ENCODE results near the gene ZFHX3.

GRCh38 chr16:73058221-73058615, 10.3 kb upstream of the ZFHX3 start:
- TF ChIP-seq ZNF780A (CRISPR knock-in tag; IDR thresholded peaks at IDR 0.05) = no peak
- TF ChIP-seq ZNF318 (IDR thresholded peaks at IDR 0.05; ENCODE audit: borderline replicate concordance in 1 of 2, low read depth in 1 of 2) = no peak
- no peak for TF ChIP-seq POLR2AphosphoS5 (IDR thresholded peaks at IDR 0.05; ENCODE audit: control insufficient read depth, insufficient read depth, low read depth, low read length)
- no peak for TF ChIP-seq PYGO2 (tag; IDR thresholded peaks at IDR 0.05)

All from K562 (cell line).